Kidney (tissue), 14 donors: ENCODE data around the gene CCDC188. TPM values are rescaled to one million over a fixed set of nuclear protein-coding genes. Genes with fewer than 3 reads are reported as not detected.

Source experiments
- DNase-seq, 5 donors: peaks; one replicate each; pipeline ENCODE4 v3.0.0-alpha.2; 2013 to 2020
- FAIRE-seq: peaks from 2 replicates; lab custom pipeline; 2012; peaks lifted over from hg19 to GRCh38; lab: Jason Lieb, UNC
- H3K27ac ChIP-seq, 2 donors: one replicate each; pipeline ENCODE4 v1.7.0; 2013; ENCODE audit warnings: low read depth in 2 of 2, low read length in 2 of 2, inconsistent platforms in 1 of 2
- H3K27me3 ChIP-seq: one replicate; pipeline ENCODE4 v1.7.1; 2013; ENCODE audit warnings: low read length, inconsistent platforms; ENCODE audit not compliant: control insufficient read depth, insufficient read depth
- H3K36me3 ChIP-seq, 3 donors: one replicate each; pipeline versions ENCODE4 v1.7.0 to v1.7.1; 2013; ENCODE audit warnings: low read length in 3 of 3, control low read depth in 1 of 3, inconsistent platforms in 1 of 3; ENCODE audit not compliant: insufficient read depth in 3 of 3, control insufficient read depth in 2 of 3
- H3K4me1 ChIP-seq, 3 donors: one replicate each; pipeline versions ENCODE4 v1.7.0 to v1.7.1; 2013; ENCODE audit warnings: low read length in 3 of 3, inconsistent platforms in 1 of 3, low read depth in 1 of 3; ENCODE audit not compliant: control insufficient read depth in 2 of 3, insufficient read depth in 2 of 3
- H3K4me3 ChIP-seq, 3 donors: one replicate each; pipeline versions ENCODE4 v1.7.0 to v1.8.1; 2013; ENCODE audit warnings: low read length in 3 of 3, control low read depth in 1 of 3, inconsistent platforms in 1 of 3
- H3K9ac ChIP-seq, 3 donors: one replicate each; pipeline versions ENCODE4 v1.7.0 to v1.7.1; 2013; ENCODE audit warnings: low read length in 3 of 3, control low read depth in 1 of 3, inconsistent platforms in 1 of 3
- H3K9me3 ChIP-seq, 3 donors: one replicate each; pipeline versions ENCODE4 v1.7.0 to v1.7.1; 2013; ENCODE audit warnings: low read length in 3 of 3, control low read depth in 1 of 3, inconsistent platforms in 1 of 3; ENCODE audit not compliant: control insufficient read depth in 2 of 3, insufficient read depth in 1 of 3
- intact Hi-C: fragments of 100-400 bp; cut with DNase I; formaldehyde crosslinking; loops from one replicate; pipeline ENCODE4 v1.11.1; 2022
- polyA plus RNA-seq: library from polyadenylated mRNA; stranded (reverse); fragments of 350-450 nt; fragmentation: Illumina TruSeq; extraction: RNeasy Lipid Tissue Mini Kit (QIAGEN cat#74804); gene quantifications from one replicate; pipeline ENCODE4 v1.2.3, GENCODE V29; 2014; ENCODE audit warnings: low read depth, low replicate concordance; ENCODE audit not compliant: insufficient read depth
- total RNA-seq: library from RNA; stranded (reverse); fragmentation: NEBNext Ultra II Directional; extraction: Animal tissue kit (Norgen Biotek cat#: 25700); gene quantifications from one replicate; pipeline ENCODE4 v1.2.1, GENCODE V29; 2021
- TF ChIP-seq, protein P1 (sequence below): IDR thresholded peaks from 3 replicates; pipeline ENCODE4 v1.5.1; 2012; ENCODE audit warnings: mild to moderate bottlenecking, moderate library complexity, borderline replicate concordance; ENCODE audit not compliant: insufficient read depth; ENCODE audit errors: extremely low read depth
- donor health status: control.
- donor health status: control.
- donor health status: control.
- donor health status: control.
- donor health status: control.
- donor health status: DM: yes; HTN: yes; CAD: no.
- donor health status: Normal renal cell carcinoma (clear cell type).

Gene CCDC188
- total and polyA plus RNA-seq, 2 donors from 2014 or later = 0.54 to 2.8 TPM

DNA sequence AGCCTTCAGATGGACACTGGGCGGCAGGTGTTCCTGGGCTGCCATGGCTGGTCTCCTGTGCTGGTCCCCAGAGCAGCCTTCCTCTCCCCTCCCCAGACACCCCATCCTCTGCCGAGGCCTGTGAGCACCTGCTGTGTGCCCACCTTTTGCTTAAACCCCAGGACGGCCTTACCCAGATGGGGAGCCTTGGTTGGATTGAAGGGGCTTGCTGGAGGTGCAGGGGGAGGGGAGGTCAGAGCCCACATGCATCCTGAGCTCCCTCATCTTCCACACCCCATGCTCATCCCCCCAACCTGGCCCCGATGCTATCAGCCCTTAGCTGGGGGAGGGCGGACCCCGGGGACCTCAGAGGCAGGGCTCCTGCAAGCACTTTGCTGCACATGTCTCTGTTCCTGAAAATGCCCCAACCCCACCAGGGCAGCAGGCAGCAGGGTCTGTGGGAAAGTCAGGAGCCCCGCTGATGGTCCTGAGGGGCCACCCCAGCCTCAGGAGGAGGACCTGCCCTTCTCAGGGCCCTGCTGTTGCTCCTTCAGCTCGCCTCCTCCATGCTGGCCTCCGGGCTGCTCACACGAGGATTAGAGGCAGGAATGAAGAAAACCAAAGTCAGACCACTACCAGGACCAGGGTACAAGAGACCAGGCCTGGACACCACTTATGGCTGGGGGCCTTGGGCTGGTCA, 41.6 kb upstream of the CCDC188 start:
- H3K27ac ChIP-seq = no peak overlapping the region
- H3K4me1 ChIP-seq = no peaks in the 10 kb centered on the region
- H3K9me3 ChIP-seq = no peaks in the 10 kb centered on the region
- no peak overlapping the region for H3K4me3 ChIP-seq
- no peak overlapping the region for H3K9ac ChIP-seq
- TF ChIP-seq, protein P1, sequence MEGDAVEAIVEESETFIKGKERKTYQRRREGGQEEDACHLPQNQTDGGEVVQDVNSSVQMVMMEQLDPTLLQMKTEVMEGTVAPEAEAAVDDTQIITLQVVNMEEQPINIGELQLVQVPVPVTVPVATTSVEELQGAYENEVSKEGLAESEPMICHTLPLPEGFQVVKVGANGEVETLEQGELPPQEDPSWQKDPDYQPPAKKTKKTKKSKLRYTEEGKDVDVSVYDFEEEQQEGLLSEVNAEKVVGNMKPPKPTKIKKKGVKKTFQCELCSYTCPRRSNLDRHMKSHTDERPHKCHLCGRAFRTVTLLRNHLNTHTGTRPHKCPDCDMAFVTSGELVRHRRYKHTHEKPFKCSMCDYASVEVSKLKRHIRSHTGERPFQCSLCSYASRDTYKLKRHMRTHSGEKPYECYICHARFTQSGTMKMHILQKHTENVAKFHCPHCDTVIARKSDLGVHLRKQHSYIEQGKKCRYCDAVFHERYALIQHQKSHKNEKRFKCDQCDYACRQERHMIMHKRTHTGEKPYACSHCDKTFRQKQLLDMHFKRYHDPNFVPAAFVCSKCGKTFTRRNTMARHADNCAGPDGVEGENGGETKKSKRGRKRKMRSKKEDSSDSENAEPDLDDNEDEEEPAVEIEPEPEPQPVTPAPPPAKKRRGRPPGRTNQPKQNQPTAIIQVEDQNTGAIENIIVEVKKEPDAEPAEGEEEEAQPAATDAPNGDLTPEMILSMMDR = no peak
- H3K36me3 ChIP-seq = no peaks in the 10 kb centered on the region
- no peaks in the 10 kb centered on the region for H3K27me3 ChIP-seq
- FAIRE-seq (no peak), DNase-seq (no peak)
- intact Hi-C loops = no loop called here

GRCh38 chr22:20191803-20192202, 40.9 kb upstream of the CCDC188 start:
- DNase-seq = no peak
- TF ChIP-seq, protein P1 = no peak
- intact Hi-C loops = no loop called here

GRCh38 chr22:20191000-20191515, 40.2 kb upstream of the CCDC188 start:
- TF ChIP-seq, protein P1 = no peak
- Histone ChIP-seq H3K27me3 (no peaks in the 10 kb centered on the region), H3K27ac (no peak overlapping the region), H3K4me1 (no peaks in the 10 kb centered on the region), H3K9ac (no peak overlapping the region), H3K9me3 (no peaks in the 10 kb centered on the region), H3K4me3 (no peak overlapping the region), H3K36me3 (no peaks in the 10 kb centered on the region)
- intact Hi-C loops = no loop called here
- no peak for FAIRE-seq
- DNase-seq = no peak

More at GRCh38 chr22:20191803-20192202, 40.9 kb upstream of the CCDC188 start:
- Histone ChIP-seq H3K4me1 (no peaks in the 10 kb centered on the region), H3K4me3 (no peak overlapping the region), H3K9me3 (no peaks in the 10 kb centered on the region), H3K36me3 (no peaks in the 10 kb centered on the region), H3K27ac (no peak overlapping the region), H3K9ac (no peak overlapping the region), H3K27me3 (no peaks in the 10 kb centered on the region)
- FAIRE-seq = no peak
